Ovary (tissue), 3 donors: Measurements from ENCODE around the gene GLI3.

Experiments used
- CTCF ChIP-seq, 3 donors: fragments of 450-650 bp in 2 of 3; fragments of 200-600 bp in 1 of 3; IDR thresholded peaks; one replicate each; pipeline versions ENCODE4 v1.5.1 to v1.8.0; 2016 to 2022; ENCODE audit warnings: antibody characterized with exemption in 3 of 3, mild to moderate bottlenecking in 1 of 3
- POLR2A ChIP-seq: fragments of 450-650 bp; IDR thresholded peaks from one replicate; pipeline ENCODE4 v1.6.1; 2017; ENCODE audit warnings: antibody characterized with exemption, mild to moderate bottlenecking, moderate library complexity
- donor health status: DM: no; HTN: no; CAD: no.

GRCh38 chr7:41975849-41976248 lies 261.2 kb downstream of the GLI3 start:
- TF ChIP-seq CTCF (IDR thresholded peaks at IDR 0.05) (no peak), POLR2A (no peak)
